HepG2 (cell line): Measurements from ENCODE around the gene ANO9. TPM values are rescaled to one million over a fixed set of nuclear protein-coding genes. Genes with fewer than 3 reads are reported as not detected.
A peak's percentile ranks its signal among the peaks of the same experiment; 100 is the strongest.

Experiments used
- ARNTL ChIP-seq: sonication (generic); formaldehyde crosslinking; IDR thresholded peaks from 2 replicates; pipeline ENCODE4 v1.4.0; 2020; ENCODE audit warnings: mild to moderate bottlenecking, missing genetic modification reagents
- GZF1 ChIP-seq: sonication (generic); formaldehyde crosslinking; IDR thresholded peaks from 2 replicates; pipeline ENCODE4 v1.5.1; 2020; ENCODE audit warnings: mild to moderate bottlenecking, missing genetic modification reagents
- KAT8 ChIP-seq: IDR thresholded peaks from 2 replicates; pipeline ENCODE4 v1.6.1; 2016; ENCODE audit warnings: missing genetic modification reagents, missing compliant biosample characterization
- LBX2 ChIP-seq: sonication (generic); formaldehyde crosslinking; IDR thresholded peaks from 2 replicates; pipeline ENCODE4 v1.5.0; 2020; ENCODE audit warnings: missing genetic modification reagents, mild to moderate bottlenecking, borderline replicate concordance
- MTA1 ChIP-seq: sonication (generic); formaldehyde crosslinking; IDR thresholded peaks from 2 replicates; pipeline ENCODE4 v1.4.0; 2020; ENCODE audit warnings: missing genetic modification reagents, mild to moderate bottlenecking, borderline replicate concordance
- MXD4 ChIP-seq: IDR thresholded peaks from 2 replicates; pipeline ENCODE4 v1.6.1; 2016; ENCODE audit warnings: mild to moderate bottlenecking, missing biosample characterization, missing genetic modification reagents
- NFYB ChIP-seq: sonication (generic); formaldehyde crosslinking; IDR thresholded peaks from 2 replicates; pipeline ENCODE4 v1.4.0; 2020; ENCODE audit warnings: missing genetic modification reagents
- ONECUT2 ChIP-seq: sonication (generic); formaldehyde crosslinking; IDR thresholded peaks from 2 replicates; pipeline ENCODE4 v1.4.0; 2020; ENCODE audit warnings: missing genetic modification reagents
- POLR2AphosphoS5 ChIP-seq: IDR thresholded peaks from 2 replicates; pipeline ENCODE4 v1.6.1; 2012; ENCODE audit warnings: low read depth, low read length
- RNF219 ChIP-seq: sonication (generic); formaldehyde crosslinking; IDR thresholded peaks from 2 replicates; pipeline ENCODE4 v1.5.0; 2020; ENCODE audit warnings: mild to moderate bottlenecking, missing genetic modification reagents
- RXRB ChIP-seq: IDR thresholded peaks from 2 replicates; pipeline ENCODE4 v1.6.1; 2016; ENCODE audit warnings: borderline replicate concordance, missing genetic modification reagents, missing compliant biosample characterization
- SALL1 ChIP-seq: sonication (generic); formaldehyde crosslinking; IDR thresholded peaks from 2 replicates; pipeline ENCODE4 v1.8.0; 2022; ENCODE audit warnings: mild to moderate bottlenecking, missing genetic modification reagents
- SKIL ChIP-seq: sonication (generic); formaldehyde crosslinking; IDR thresholded peaks from 2 replicates; pipeline ENCODE4 v1.8.0; 2022; ENCODE audit warnings: missing genetic modification reagents, mild to moderate bottlenecking, moderate library complexity, borderline replicate concordance
- SMC3 ChIP-seq: IDR thresholded peaks from 2 replicates; pipeline ENCODE4 v1.6.1; 2011; ENCODE audit warnings: low read length, improper control_type of control experiment
- ZFP37 ChIP-seq: sonication (generic); formaldehyde crosslinking; IDR thresholded peaks from 2 replicates; pipeline ENCODE4 v1.4.0; 2020; ENCODE audit warnings: missing genetic modification reagents, borderline replicate concordance
- ZNF142 ChIP-seq: sonication (generic); formaldehyde crosslinking; IDR thresholded peaks from 2 replicates; pipeline ENCODE4 v1.4.0; 2020; ENCODE audit warnings: missing genetic modification reagents
- ZNF296 ChIP-seq: sonication (generic); formaldehyde crosslinking; conservative IDR thresholded peaks from 2 replicates; pipeline ENCODE4 v1.5.0; 2020; ENCODE audit warnings: mild to moderate bottlenecking, missing genetic modification reagents
- ZNF552 ChIP-seq: sonication (generic); formaldehyde crosslinking; IDR thresholded peaks from 2 replicates; pipeline ENCODE4 v1.9.0; 2022; ENCODE audit warnings: missing genetic modification reagents, mild to moderate bottlenecking, borderline replicate concordance
- polyA plus RNA-seq, 8 experiments: library from polyadenylated mRNA; depleted of rRNA in 3 of 8; stranded (reverse) in 7 of 8; unstranded in 1 of 8; fragments of >200 nt; fragmentation: Illumina TruSeq in 4 of 8; extraction: Trizol in 4 of 8; gene quantifications; 2 replicates each; pipeline versions ENCODE4 v1.2.1 to v1.2.3, GENCODE V29; 2011 to 2016; ENCODE audit warnings: low read depth in 4 of 8, missing spikeins in 1 of 8, mixed read lengths in 1 of 8; ENCODE audit not compliant: insufficient read depth in 1 of 8
- total RNA-seq, 5 experiments: library from RNA; depleted of rRNA; stranded (reverse); fragments of >200 nt; fragmentation: Illumina TruSeq; extraction: Trizol; gene quantifications; 2 replicates each; pipeline ENCODE4 v1.2.3, GENCODE V29; 2016; ENCODE audit warnings: low read depth in 1 of 5

Gene ANO9
- total and polyA plus RNA-seq, 2 of the 13 experiments (the other 11 are each of a cell fraction or from before 2014, with no cell fraction given): 8.9 to 14.3 TPM

GRCh38 chr11:409600-410483, 32.0 kb downstream of the ANO9 start (continued):
- TF ChIP-seq RNF219 (CRISPR knock-in tag) (no peak), MXD4 (CRISPR knock-in tag) (peak; percentile 75), ZNF552 (CRISPR knock-in tag) (no peak), ZNF142 (CRISPR knock-in tag) (peak; percentile 39; the same call in 1 of the 2 replicates), ONECUT2 (0 out of 2 replicates have a peak, but pooled peaks have one; percentile 5), KAT8 (CRISPR knock-in tag) (peak; percentile 23; the same call in 1 of the 2 replicates), SMC3 (no peak), ARNTL (CRISPR knock-in tag) (peak; percentile 74; the same call in 1 of the 2 replicates), MTA1 (peak; percentile 57; the same call in 1 of the 2 replicates), RXRB (peak; percentile 88), SALL1 (CRISPR knock-in tag) (peak; percentile 60), NFYB (CRISPR knock-in tag) (no peak), ZFP37 (CRISPR knock-in tag) (peak; percentile 41; the same call in 1 of the 2 replicates), POLR2AphosphoS5 (0 out of 2 replicates have a peak, but pooled peaks have one; percentile 35), LBX2 (peak; percentile 16; the same call in 1 of the 2 replicates), ZNF296 (CRISPR knock-in tag) (peak; percentile 99), SKIL (CRISPR knock-in tag) (no peak), GZF1 (0 out of 2 replicates have a peak, but pooled peaks have one; percentile 47)
